GM12878 (cell line): ENCODE results near the gene PRLH. TPM values are rescaled to one million over a fixed set of nuclear protein-coding genes. Genes with fewer than 3 reads are reported as not detected.
A peak's percentile ranks its signal among the peaks of the same experiment; 100 is the strongest.

Experiments used
- ATAC-seq: fragments of 200-7000 bp; cut with Tn5 transposase; 3 replicates; pipeline ENCODE4 v1.9.1; 2020; ENCODE audit warnings: mild to moderate bottlenecking, moderate library complexity
- BruUV-seq: library from RNA; stranded (reverse); fragments of 400-500 nt; replicated peaks from 2 replicates; lab custom pipeline; 2021; lab: Mats Ljungman, UMichigan
- CTCF ChIA-PET: fragments of 300-600 bp; sonication (Branson Sonifier 250); formaldehyde crosslinking; extraction: SDS; loops from one replicate; lab custom pipeline; 2021; ENCODE audit warnings: inconsistent platforms; lab: Yijun Ruan, JAX
- POLR2A ChIA-PET: fragments of 350-600 bp; formaldehyde crosslinking; extraction: SDS; loops from one replicate; lab custom pipeline; 2021; ENCODE audit warnings: inconsistent platforms; lab: Charles Lee
- RAD21 ChIA-PET: fragments of 300-600 bp; sonication (Branson Sonifier 250); formaldehyde crosslinking; loops from one replicate; lab custom pipeline; 2023; ENCODE audit warnings: antibody characterized with exemption; ENCODE audit not compliant: unreplicated experiment; lab: Charles Lee
- SMC1A ChIA-PET: fragments of 300-600 bp; sonication (Branson Sonifier 250); formaldehyde crosslinking; loops from one replicate; lab custom pipeline; 2023; ENCODE audit not compliant: unreplicated experiment, uncharacterized antibody; lab: Charles Lee
- DNase-seq: peaks from one replicate; pipeline ENCODE4 v3.0.0-alpha.2; 2011; ENCODE audit warnings: low read depth, low spot score
- FAIRE-seq: peaks from 3 replicates; lab custom pipeline; 2011; peaks lifted over from hg19 to GRCh38; lab: Jason Lieb, UNC
- H2AFZ ChIP-seq: 2 replicates; pipeline ENCODE4 v1.6.0; 2011; ENCODE audit warnings: low read depth, low read length, control low read depth; ENCODE audit not compliant: control insufficient read depth
- H3K27ac ChIP-seq: 2 replicates; pipeline ENCODE4 v1.5.1; 2011; ENCODE audit warnings: control low read depth; ENCODE audit not compliant: control insufficient read depth, insufficient read depth
- H3K27me3 ChIP-seq, 2 experiments: replicated peaks in 1 of 2; 2 replicates each; pipeline versions ENCODE4 v1.6.0 to v1.6.1; 2011; ENCODE audit warnings: low read length in 1 of 2; ENCODE audit not compliant: control insufficient read depth in 2 of 2, insufficient read depth in 2 of 2
- H3K36me3 ChIP-seq, 2 experiments: 2 replicates each; pipeline ENCODE4 v1.5.1; 2011; ENCODE audit warnings: low read length in 1 of 2; ENCODE audit not compliant: control insufficient read depth in 2 of 2, insufficient read depth in 2 of 2
- H3K4me1 ChIP-seq: 2 replicates; pipeline ENCODE4 v1.6.1; 2011; ENCODE audit warnings: mild to moderate bottlenecking, low read length, moderate library complexity, mixed read lengths; ENCODE audit not compliant: control insufficient read depth, insufficient read depth
- H3K4me2 ChIP-seq: 2 replicates; pipeline ENCODE4 v1.6.0; 2011; ENCODE audit warnings: control low read depth; ENCODE audit not compliant: control insufficient read depth, insufficient read depth
- H3K4me3 ChIP-seq: fragments of 200-600 bp; sonication (generic); 2 replicates; pipeline ENCODE4 v1.5.1; 2016
- H3K79me2 ChIP-seq: 2 replicates; pipeline ENCODE4 v1.6.0; 2011; ENCODE audit warnings: low read length; ENCODE audit not compliant: control insufficient read depth, insufficient read depth
- H3K9ac ChIP-seq: 2 replicates; pipeline ENCODE4 v1.8.0; 2011; ENCODE audit warnings: low read length, control low read depth, mixed read lengths; ENCODE audit not compliant: control insufficient read depth, insufficient read depth
- H3K9me3 ChIP-seq: replicated peaks from 3 replicates; pipeline ENCODE4 v1.5.1; 2011; ENCODE audit warnings: mild to moderate bottlenecking, low read length; ENCODE audit not compliant: control insufficient read depth, insufficient read depth
- H4K20me1 ChIP-seq: 2 replicates; pipeline ENCODE4 v1.6.0; 2011; ENCODE audit not compliant: control insufficient read depth, insufficient read depth
- BHLHE40 ChIP-seq, 2 experiments: fragments of 450-650 bp in 1 of 2; IDR thresholded peaks; 2 replicates each; pipeline ENCODE4 v1.6.1; 2011 to 2017; ENCODE audit warnings: low read depth in 2 of 2, borderline replicate concordance in 1 of 2, improper control_type of control experiment in 1 of 2, low read length in 1 of 2, mild to moderate bottlenecking in 1 of 2
- CHD1 ChIP-seq: IDR thresholded peaks from 2 replicates; pipeline ENCODE4 v1.6.1; 2012; ENCODE audit warnings: low read depth, low read length, improper control_type of control experiment
- KAT2A ChIP-seq: conservative IDR thresholded peaks from 2 replicates; pipeline ENCODE4 v1.6.1; 2011; ENCODE audit warnings: low read depth, low read length; ENCODE audit not compliant: control insufficient read depth
- RUNX3 ChIP-seq: IDR thresholded peaks from 2 replicates; pipeline ENCODE4 v1.6.1; 2012; ENCODE audit warnings: low read length, inconsistent platforms
- ZNF24 ChIP-seq: fragments of 450-650 bp; IDR thresholded peaks from 2 replicates; pipeline ENCODE4 v1.6.1; 2017; ENCODE audit warnings: antibody characterized with exemption, mild to moderate bottlenecking
- WGBS: methylation state at CpG from one replicate; pipeline ENCODE4 v1.1.6; 2016; ENCODE audit warnings: low lambda C conversion rate; ENCODE audit not compliant: insufficient replicate concordance, insufficient coverage; ENCODE audit errors: missing lambda C conversion rate; 5-methylcytosine and 5-hydroxymethylcytosine counted together
- in situ Hi-C: fragments of 300-500 bp; cut with MboI; formaldehyde crosslinking; loops from 9 replicates; pipeline ENCODE4 v1.14.3; 2018; ENCODE audit warnings: mixed read lengths
- intact Hi-C: fragments of 100-400 bp; cut with micrococcal nuclease; formaldehyde crosslinking; loops from one replicate; pipeline ENCODE4 v1.14.2; 2022; ENCODE audit not compliant: unreplicated experiment
- polyA plus RNA-seq, 11 experiments: library from polyadenylated mRNA; depleted of rRNA in 4 of 11; unstranded in 6 of 11; stranded (reverse) in 5 of 11; fragments of >200 nt; fragmentation: Nextera tagmentation in 4 of 11; fragmentation: Illumina TruSeq in 1 of 11; extraction: Ambion mirVana in 4 of 11; extraction: Trizol in 1 of 11; gene quantifications; 1 replicate in 1 of 11; 2 replicates in 10 of 11; pipeline versions ENCODE4 v1.2.1 to v1.2.3, GENCODE V29; 2011 to 2016; ENCODE audit warnings: inconsistent platforms in 2 of 11, missing spikeins in 2 of 11, low read depth in 1 of 11
- total RNA-seq, 4 experiments: library from RNA; depleted of rRNA in 3 of 4; stranded (reverse); fragments of >200 nt in 3 of 4; fragmentation: Illumina TruSeq in 1 of 4; extraction: Trizol in 1 of 4; gene quantifications; 2 replicates each; pipeline versions ENCODE4 v1.2.1 to v1.2.3, GENCODE V29; 2013 to 2021
- TF ChIP-seq, protein P1 (sequence below): fragments of 450-650 bp; IDR thresholded peaks from 2 replicates; pipeline ENCODE4 v1.6.1; 2017; ENCODE audit warnings: mild to moderate bottlenecking, moderate library complexity

The PRLH gene
- total and polyA plus RNA-seq, 10 of the 15 experiments (the other 5 are each of a cell fraction or from before 2014, with no cell fraction given) = not detected

DNA sequence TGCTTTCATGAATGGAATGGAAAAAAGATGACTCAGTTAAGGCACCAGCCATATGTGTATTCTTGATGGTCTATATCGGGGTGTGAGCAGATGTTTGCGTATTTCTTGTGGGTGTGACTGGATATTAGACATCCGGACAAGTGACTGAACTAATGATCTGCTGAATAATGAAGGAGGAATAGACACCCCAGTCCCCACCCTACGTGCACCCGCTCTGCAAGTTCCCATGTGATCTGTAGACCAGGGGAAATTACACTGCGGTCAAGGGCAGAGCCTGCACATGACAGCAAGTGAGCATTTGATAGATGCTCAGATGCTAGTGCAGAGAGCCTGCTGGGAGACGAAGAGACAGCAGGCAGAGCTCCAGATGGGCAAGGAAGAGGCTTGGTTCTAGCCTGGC, 12.4 kb upstream of the PRLH start:
- H3K4me1 ChIP-seq = peaks cover 15% of the 10 kb centered on the region
- TF ChIP-seq BHLHE40 (IDR thresholded peaks at IDR 0.05; ENCODE audit: borderline replicate concordance in 1 of 2, low read depth in 2 of 2, low read length in 1 of 2) = peak in 1 of 2 experiments; percentile 65; a peak in 2 of 4 replicates
- peak; percentile 73 for TF ChIP-seq ZNF24
- peak; percentile 67 for TF ChIP-seq RUNX3
- TF ChIP-seq, protein P1, sequence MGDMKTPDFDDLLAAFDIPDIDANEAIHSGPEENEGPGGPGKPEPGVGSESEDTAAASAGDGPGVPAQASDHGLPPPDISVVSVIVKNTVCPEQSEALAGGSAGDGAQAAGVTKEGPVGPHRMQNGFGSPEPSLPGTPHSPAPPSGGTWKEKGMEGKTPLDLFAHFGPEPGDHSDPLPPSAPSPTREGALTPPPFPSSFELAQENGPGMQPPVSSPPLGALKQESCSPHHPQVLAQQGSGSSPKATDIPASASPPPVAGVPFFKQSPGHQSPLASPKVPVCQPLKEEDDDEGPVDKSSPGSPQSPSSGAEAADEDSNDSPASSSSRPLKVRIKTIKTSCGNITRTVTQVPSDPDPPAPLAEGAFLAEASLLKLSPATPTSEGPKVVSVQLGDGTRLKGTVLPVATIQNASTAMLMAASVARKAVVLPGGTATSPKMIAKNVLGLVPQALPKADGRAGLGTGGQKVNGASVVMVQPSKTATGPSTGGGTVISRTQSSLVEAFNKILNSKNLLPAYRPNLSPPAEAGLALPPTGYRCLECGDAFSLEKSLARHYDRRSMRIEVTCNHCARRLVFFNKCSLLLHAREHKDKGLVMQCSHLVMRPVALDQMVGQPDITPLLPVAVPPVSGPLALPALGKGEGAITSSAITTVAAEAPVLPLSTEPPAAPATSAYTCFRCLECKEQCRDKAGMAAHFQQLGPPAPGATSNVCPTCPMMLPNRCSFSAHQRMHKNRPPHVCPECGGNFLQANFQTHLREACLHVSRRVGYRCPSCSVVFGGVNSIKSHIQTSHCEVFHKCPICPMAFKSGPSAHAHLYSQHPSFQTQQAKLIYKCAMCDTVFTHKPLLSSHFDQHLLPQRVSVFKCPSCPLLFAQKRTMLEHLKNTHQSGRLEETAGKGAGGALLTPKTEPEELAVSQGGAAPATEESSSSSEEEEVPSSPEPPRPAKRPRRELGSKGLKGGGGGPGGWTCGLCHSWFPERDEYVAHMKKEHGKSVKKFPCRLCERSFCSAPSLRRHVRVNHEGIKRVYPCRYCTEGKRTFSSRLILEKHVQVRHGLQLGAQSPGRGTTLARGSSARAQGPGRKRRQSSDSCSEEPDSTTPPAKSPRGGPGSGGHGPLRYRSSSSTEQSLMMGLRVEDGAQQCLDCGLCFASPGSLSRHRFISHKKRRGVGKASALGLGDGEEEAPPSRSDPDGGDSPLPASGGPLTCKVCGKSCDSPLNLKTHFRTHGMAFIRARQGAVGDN = peak; percentile 44; the same call in 1 of the 2 replicates
- TF ChIP-seq KAT2A = no peak
- TF ChIP-seq CHD1 = no peak
- TF ChIP-seq, all 136 proteins: peak for 4
- ChIA-PET SMC1A (interaction anchor here (0.5 to 7.4 kb wide), 3 partner anchors 8 to 23 kb away, joined by 3 to 44 read pairs (median 34); no protein-coding TSS in a partner anchor), POLR2A (interaction anchor here (1.2 kb wide), 1 partner anchor 13 kb away, joined by 3 read pairs; no protein-coding TSS in a partner anchor), RAD21 (interaction anchor here (1.0 kb wide), 1 partner anchor 18 kb away, joined by 3 read pairs; no protein-coding TSS in a partner anchor), CTCF (no interaction called here)
- Histone ChIP-seq H4K20me1 (no peaks in the 10 kb centered on the region), H3K4me2 (no peak overlapping the region), H2AFZ (no peak overlapping the region), H3K9ac (no peak overlapping the region), H3K4me3 (no peak overlapping the region), H3K79me2 (no peaks in the 10 kb centered on the region), H3K36me3 (no peaks in the 10 kb centered on the region), H3K27me3 (0 out of 4 replicates have a peak, but pooled peaks cover 0 to 1% of the 10 kb centered on the region in 2 experiments), H3K27ac (no peak overlapping the region), H3K9me3 (peaks cover 12% of the 10 kb centered on the region)
- intact Hi-C loops = no loop called here
- FAIRE-seq = no peak
- in situ Hi-C loops = no loop called here
- 80% methylated on average over 7 of the region's 7 CpGs for WGBS
- BruUV-seq = no TSS peak
- no peak for ATAC-seq
- DNase-seq = no peak
